Measurements from ENCODE around the gene GTF2I.
"Not testable (repeated sequence)": the region's sequence is repeated elsewhere in the genome, so short reads cannot be mapped to it uniquely, and the experiment has no call there.

Gene GTF2I

DNA sequence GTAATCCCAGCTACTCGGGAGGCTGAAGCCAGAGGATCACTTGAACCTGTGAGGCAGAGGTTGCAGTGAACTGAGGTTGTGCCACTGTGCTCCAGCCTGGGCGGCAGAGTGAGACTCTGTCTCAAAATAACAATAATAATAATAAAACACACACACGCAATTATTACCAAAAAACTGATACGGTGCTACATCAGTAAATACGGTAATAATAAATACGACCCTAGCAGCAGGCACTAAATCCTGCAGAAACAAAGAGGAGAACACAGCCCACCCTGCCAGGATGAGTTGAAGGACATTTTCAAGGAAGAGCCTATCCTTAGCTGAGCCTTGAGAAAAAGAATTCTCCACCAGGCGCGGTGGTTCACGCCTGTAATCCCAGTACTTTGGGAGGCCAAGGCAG, 34.4 kb upstream of the GTF2I start:
- no peak overlapping the region for H3K4me3 ChIP-seq (ENCODE audit: low read depth, low read length)
- no peak for TF ChIP-seq CTCF (IDR thresholded peaks at IDR 0.05; ENCODE audit: insufficient read depth, low read depth, low read length, missing control alignments)
- no peak for DNase-seq (ENCODE audit: low read depth)

DNA sequence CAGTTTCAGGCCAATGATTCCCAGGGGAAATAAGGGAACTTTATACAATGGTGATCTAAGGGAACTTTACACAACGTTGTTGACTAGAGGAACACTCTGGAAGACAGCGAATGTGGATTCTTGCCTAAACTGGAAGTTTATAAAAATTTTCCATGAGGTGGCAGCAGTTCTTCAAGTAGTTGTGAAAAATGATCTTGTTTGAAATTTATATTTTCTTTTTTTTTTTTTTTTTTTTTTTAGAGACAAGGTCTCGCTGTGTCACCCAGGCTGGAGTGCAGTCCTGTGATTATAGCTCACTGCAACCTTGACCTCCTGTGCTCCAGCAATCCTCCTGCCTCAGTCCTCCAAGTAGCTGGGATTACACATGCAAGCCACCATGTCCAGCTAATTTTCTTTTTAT, 32.1 kb upstream of the GTF2I start:
- H3K4me3 ChIP-seq (ENCODE audit: low read depth, low read length), result no peak overlapping the region
- no peak for DNase-seq (ENCODE audit: low read depth)
- no peak for TF ChIP-seq CTCF (IDR thresholded peaks at IDR 0.05; ENCODE audit: insufficient read depth, low read depth, low read length, missing control alignments)

DNA sequence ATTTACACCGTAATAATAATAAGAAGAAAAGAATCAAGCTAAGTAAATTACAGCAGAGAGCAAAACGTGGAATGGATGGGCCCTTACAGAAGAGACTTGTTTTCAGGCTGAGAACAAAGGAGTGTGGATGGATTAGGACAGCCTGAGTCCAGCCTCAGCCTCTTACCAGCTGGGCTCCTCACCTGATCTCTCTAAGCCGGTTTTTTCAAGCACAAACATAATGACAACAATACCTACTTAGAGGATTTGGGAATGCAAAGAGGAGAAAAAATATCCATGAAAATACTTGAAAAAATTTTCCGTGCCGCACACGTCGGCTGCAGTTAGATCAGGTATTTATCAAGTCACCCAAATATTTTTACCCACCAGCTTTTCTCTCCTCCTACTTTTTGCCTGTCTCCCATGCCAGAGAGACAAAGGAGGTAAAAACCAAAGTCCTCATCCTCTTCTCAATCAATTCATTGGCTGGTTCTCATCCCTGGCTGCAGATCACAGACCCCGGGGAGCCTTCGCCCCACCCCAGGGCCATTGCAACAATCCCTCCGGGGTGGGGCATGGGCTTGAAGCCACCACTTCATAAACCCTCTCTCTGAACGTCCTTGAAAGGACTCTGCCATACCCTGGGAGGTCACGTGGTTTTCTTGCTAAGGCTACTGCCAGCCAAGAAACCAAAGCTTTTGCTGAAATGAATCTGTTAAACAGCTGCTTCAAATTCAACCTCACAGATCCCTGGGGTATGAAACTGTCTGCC, 29.7 kb upstream of the GTF2I start:
- H3K4me3 ChIP-seq (ENCODE audit: low read depth, low read length), result no peak overlapping the region
- DNase-seq (ENCODE audit: low read depth), result peak; percentile 48
- no peak for TF ChIP-seq CTCF (IDR thresholded peaks at IDR 0.05; ENCODE audit: insufficient read depth, low read depth, low read length, missing control alignments)

DNA sequence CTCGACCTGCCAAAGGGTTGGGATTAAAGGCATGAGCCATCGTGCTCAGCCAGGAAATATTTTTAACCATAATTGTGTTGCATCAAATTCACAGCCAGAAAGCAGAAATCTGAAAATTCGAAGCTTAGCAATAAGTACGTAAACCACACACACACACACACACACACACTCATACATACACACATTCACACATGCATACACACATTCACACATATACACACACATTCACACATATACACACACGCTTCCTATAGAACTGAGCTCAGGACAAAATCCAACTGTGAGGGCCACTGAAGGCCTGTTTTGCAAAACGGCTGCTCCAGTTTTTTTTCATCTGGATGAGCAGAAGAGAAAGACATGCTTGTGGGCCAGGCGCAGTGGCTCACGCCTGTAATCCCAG, 25.0 kb upstream of the GTF2I start:
- no peak for TF ChIP-seq CTCF (IDR thresholded peaks at IDR 0.05; ENCODE audit: insufficient read depth, low read depth, low read length, missing control alignments)
- H3K4me3 ChIP-seq (ENCODE audit: low read depth, low read length), result no peak overlapping the region
- no peak for DNase-seq (ENCODE audit: low read depth)

- TF ChIP-seq CTCF (IDR thresholded peaks at IDR 0.05; ENCODE audit: insufficient read depth, low read depth, low read length, missing control alignments), result no peak
Measured at GRCh38 chr7:74633451-74633921, 24.0 kb upstream of the GTF2I start.

GRCh38 chr7:74637745-74638144, 19.8 kb upstream of the GTF2I start:
- DNase-seq (ENCODE audit: low read depth), result no peak
- H3K4me3 ChIP-seq (ENCODE audit: low read depth, low read length), result no peak overlapping the region
- TF ChIP-seq CTCF (IDR thresholded peaks at IDR 0.05; ENCODE audit: insufficient read depth, low read depth, low read length, missing control alignments), result no peak

More at GRCh38 chr7:74633451-74633921, 24.0 kb upstream of the GTF2I start:
- no peak for DNase-seq (ENCODE audit: low read depth)
- no peak overlapping the region for H3K4me3 ChIP-seq (ENCODE audit: low read depth, low read length)

GRCh38 chr7:74650055-74650454, 7.5 kb upstream of the GTF2I start:
- H3K4me3 ChIP-seq (ENCODE audit: low read depth, low read length), result peak overlapping the region; percentile 51
- DNase-seq (ENCODE audit: low read depth), result peak; percentile 97

- DNase-seq (ENCODE audit: low read depth), result peak; percentile 79
- H3K4me3 ChIP-seq (ENCODE audit: low read depth, low read length), result peak overlapping the region; percentile 51
Measured at GRCh38 chr7:74650493-74651132, 6.9 kb upstream of the GTF2I start.

DNA sequence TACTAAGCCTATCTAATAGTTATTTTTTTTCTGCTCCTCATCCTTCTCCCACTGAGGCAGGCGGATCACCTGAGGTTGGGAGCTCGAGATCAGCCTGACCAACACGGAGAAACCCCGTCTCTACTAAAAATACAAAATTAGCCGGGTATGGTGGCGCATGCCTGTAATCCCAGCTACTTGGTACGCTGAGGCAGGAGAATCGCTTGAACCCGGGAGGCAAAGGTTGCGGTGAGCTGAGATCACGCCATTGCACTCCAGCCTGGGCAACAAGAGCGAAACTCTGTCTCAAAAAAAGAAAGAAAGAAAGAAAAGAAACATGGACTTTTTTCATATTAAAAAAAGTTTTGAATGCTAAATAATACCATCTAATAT, 6.4 kb upstream of the GTF2I start:
- peak overlapping the region; percentile 51 for H3K4me3 ChIP-seq (ENCODE audit: low read depth, low read length)
- not testable (repeated sequence) for DNase-seq (ENCODE audit: low read depth)
